VCaP (cell line): ENCODE measurements around the gene NRCAM.

ENCODE experiments used
- H3K27ac ChIP-seq: fragments of 450-650 bp; 2 replicates; pipeline ENCODE4 v1.5.1; 2017
- TF ChIP-seq, protein P1 (sequence below): fragments of 450-650 bp; conservative IDR thresholded peaks from 2 replicates; pipeline ENCODE4 v1.5.1; 2017; ENCODE audit warnings: mild to moderate bottlenecking, moderate library complexity

The NRCAM gene

DNA sequence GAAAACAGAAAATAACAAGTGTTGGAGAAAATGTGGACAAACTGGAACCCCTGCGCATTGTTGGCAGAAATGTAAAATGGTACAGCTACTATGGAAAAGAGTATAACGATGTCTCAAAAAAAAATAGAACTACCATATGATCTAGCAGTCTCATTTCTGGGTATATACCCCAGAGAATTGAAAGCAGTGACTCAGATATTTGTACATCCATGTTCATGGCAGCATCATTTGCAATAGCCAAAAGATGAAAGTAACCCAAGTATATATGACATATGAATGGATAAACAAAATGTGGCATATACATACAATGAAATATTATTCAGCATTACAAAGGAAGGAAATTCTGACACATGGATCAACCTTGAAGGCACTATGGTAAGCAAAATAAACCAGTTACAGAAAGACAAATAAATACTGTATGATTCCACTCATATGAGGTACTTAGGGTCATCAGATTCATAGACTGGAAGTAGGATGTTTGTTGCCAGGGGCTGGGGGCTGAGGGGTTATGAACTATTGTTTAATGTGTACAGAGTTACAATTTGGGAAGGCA, 4.9 kb downstream of the NRCAM start:
- TF ChIP-seq, protein P1, sequence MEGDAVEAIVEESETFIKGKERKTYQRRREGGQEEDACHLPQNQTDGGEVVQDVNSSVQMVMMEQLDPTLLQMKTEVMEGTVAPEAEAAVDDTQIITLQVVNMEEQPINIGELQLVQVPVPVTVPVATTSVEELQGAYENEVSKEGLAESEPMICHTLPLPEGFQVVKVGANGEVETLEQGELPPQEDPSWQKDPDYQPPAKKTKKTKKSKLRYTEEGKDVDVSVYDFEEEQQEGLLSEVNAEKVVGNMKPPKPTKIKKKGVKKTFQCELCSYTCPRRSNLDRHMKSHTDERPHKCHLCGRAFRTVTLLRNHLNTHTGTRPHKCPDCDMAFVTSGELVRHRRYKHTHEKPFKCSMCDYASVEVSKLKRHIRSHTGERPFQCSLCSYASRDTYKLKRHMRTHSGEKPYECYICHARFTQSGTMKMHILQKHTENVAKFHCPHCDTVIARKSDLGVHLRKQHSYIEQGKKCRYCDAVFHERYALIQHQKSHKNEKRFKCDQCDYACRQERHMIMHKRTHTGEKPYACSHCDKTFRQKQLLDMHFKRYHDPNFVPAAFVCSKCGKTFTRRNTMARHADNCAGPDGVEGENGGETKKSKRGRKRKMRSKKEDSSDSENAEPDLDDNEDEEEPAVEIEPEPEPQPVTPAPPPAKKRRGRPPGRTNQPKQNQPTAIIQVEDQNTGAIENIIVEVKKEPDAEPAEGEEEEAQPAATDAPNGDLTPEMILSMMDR: no peak

DNA sequence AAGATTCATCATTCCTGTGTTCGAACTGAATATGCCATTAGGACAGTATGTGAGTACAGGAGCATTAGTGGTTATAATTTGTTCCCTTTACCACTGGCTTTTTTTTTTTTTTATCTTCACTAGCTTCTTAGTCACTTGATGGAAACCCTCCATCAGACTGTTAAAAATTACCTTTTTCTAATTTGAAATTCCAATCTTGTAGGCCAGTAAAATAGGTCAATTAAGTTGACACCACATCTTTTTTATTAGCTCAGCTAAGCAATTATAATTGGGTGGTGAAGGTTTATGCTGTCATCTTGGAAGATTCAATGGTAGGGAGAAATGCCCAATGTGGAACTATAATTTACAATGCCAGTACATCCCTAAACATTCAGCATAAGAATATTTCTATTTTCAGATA, 6.1 kb downstream of the NRCAM start:
- no peak overlapping the region for H3K27ac ChIP-seq
- TF ChIP-seq, protein P1: no peak

More for the DNA sequence above, 4.9 kb downstream of the NRCAM start:
- no peak overlapping the region for H3K27ac ChIP-seq

DNA sequence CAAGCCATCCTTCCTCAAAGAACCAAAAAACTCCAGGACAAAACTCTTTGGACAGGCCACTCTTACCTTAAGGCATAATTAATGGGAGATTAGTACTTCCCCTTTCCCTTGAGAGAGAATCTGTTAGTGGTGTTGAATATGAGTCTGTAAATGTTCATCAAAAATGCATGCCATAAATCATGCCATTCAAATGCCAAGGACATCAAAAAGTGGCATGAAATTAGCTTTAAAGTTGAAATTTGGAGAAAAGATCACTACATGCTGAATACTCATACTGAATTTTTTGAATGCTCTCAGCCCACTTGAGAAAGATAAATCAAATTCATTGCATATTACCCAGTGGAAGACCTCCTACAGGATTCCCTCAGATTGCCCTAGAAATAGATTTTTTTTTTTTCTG, 6.7 kb downstream of the NRCAM start:
- TF ChIP-seq, protein P1: no peak
- H3K27ac ChIP-seq: no peak overlapping the region

DNA sequence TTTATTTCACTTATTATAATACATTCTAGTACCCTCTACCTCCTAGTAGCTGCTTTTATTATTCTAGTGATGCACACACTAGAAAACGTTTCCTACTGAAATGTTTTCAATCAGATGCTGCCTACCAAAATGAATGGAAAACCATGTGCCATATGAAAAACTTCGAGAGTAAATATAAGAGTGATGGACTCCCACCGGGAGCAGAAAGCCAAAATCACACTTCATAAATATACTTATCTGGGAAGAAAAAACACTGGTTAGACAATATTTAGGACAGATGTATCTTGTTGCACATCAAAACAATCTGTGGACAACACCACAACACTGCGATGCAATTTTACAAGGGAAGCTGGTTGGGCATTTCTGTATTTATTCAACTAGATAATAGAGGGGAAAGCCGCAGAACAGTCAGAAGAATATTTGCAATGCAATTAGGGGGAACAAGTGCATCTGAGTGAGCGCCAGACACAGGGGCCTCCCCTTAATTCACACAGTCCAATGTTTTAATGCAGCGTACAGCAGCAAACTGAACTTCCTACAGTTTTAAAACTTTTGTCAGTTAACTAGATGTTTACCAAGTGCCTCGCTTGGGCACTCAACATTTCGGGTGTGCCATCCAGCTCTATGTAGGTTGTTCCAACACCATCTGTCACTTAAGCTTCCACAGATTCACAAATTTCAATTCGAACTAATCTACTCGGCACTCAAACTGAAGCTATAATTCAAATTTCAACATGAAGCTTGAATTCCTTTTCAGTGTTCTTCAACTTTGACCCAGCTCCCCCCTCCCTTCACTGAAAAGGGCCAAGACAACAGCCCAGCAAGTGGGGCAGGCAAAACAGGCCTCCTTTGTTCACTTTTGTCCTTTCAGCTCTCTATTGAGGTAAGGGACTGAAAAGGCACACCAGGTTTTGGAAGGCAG, 7.4 kb downstream of the NRCAM start:
- TF ChIP-seq, protein P1: no peak
- no peak overlapping the region for H3K27ac ChIP-seq

DNA sequence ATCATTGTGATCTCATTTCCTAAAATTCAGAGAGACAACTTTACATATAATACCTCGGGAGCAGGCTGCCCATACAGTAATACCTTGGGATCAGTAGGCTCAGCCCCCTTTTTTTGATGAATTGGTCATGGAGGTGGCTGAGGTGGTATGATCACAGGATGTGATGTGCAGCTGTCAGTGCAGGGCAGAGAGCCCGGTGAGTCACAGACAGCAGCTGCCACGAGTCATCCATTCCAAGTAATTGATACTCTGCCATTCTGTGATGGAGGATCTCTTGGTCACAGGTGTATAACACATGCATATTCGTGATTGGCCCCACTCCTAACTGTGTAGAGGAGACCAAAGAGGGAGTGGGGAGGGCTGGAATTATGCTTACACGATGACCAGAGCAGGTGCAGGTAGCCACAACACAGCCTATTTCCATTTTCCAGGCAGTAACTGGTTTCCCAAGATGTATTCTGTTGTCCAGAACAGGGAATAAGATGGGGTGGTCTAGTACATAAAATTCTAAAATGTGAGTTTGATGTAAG, 14.1 kb downstream of the NRCAM start:
- no peak overlapping the region for H3K27ac ChIP-seq
- TF ChIP-seq, protein P1: no peak

DNA sequence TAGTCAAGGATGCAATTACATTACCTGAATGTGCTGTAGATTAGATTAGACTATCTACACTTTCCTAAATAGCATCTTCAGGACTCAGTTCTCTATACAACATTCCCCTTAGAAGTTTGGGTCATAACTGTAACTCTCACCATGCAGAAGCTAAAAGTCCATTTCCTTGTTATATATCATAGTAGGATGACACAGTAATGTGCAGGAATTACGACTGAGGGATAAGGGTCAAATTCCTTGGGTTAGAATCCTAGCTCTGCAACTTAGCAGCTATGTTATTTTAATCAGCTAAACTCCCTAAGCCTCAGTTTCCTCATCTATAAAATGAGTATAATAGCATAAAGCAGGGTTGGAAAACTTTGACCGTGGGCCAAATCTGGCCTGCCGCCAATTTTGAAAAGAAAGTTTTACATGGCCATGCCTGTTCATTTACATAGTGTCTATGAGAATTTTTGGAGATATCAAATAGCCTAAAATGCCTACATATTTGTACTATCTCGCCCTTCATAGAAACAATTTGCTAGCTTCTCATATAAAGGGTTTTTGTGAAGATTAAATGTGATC, 14.8 kb downstream of the NRCAM start:
- H3K27ac ChIP-seq: no peak overlapping the region
- TF ChIP-seq, protein P1: no peak

DNA sequence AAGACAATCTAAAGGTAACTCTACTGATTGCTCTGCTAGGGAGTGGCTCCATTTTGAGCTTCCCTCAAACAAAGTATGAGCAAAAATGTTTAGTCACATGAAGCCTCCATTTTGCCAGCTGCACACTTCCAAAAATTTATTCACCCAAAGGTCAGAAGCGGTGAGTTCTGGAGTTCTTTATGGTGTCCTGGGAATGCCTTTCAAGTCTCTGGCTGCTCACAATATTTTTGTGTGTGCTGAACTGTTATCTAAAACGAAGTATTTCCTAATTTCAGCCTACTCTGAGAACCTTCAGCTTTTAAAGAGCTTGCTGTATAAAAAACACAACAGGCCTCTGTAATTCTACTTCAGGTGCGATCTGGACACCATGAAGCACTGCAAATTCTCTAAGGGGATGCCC, 15.6 kb downstream of the NRCAM start:
- H3K27ac ChIP-seq: no peak overlapping the region
- TF ChIP-seq, protein P1: no peak
